Measurements from ENCODE around the gene EMSY. TPM values are rescaled to one million over a fixed set of nuclear protein-coding genes. Genes with fewer than 3 reads are reported as not detected.

The EMSY gene
- total and polyA plus RNA-seq, 2 of the 8 experiments (the other 6 are each of a cell fraction or from before 2014, with no cell fraction given) = 29.6 to 34.6 TPM

DNA sequence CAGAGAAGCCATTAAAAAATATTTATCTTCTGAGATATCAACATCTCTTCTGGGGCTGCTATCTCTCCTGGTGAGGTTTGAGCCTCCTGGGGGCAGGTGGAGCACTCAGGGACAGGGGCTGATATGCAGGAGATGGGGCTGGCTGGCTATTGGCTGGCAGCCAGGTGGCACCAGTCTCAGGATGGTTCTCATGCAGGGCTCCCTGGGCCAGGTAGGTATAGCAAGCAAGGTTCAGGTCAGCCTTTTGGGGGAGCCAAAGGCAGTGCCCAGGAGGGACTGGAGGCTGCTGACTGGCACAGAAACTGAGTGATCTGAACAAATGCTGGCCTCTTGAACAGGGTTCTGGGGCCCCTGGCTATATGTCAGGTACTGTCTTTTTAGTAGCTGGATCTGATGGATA is 29.7 kb upstream of the EMSY start:
- H2BK12ac ChIP-seq (ENCODE audit: low read depth, low read length) = no peak overlapping the region
- ChIA-PET CTCF (ENCODE audit: partially characterized antibody) (interaction anchor here (0.6 to 1.5 kb wide), 6 partner anchors 9 to 110 kb away, joined by 3 to 5 read pairs (median 4); no protein-coding TSS in a partner anchor), POLR2A (ENCODE audit: partially characterized antibody) (no interaction called here)

More for the DNA sequence above, 29.7 kb upstream of the EMSY start:
- no peak overlapping the region for H2BK5ac ChIP-seq (ENCODE audit: low read depth, low read length)
- no peaks in the 10 kb centered on the region for H3K79me2 ChIP-seq (ENCODE audit: control insufficient read depth in 1 of 2, insufficient read depth in 2 of 2, low read length in 2 of 2)
- H3K4me3 ChIP-seq (ENCODE audit: extremely low read depth in 1 of 4, insufficient read depth in 2 of 4, low read depth in 3 of 4, low read length in 4 of 4) = no peak overlapping the region
- no peak overlapping the region for H4K5ac ChIP-seq (ENCODE audit: insufficient read length, low read depth, low read length)
- H3K4me2 ChIP-seq (ENCODE audit: insufficient read depth in 1 of 2, low read depth in 2 of 2, low read length in 2 of 2) = no peak overlapping the region
- no peaks in the 10 kb centered on the region for H3K4me1 ChIP-seq (replicated peaks in 1 of 4; ENCODE audit: control insufficient read depth in 3 of 4, insufficient read depth in 4 of 4, low read length in 3 of 4)
- H3K9me3 ChIP-seq (ENCODE audit: insufficient read depth in 2 of 2, low read depth in 1 of 2, low read length in 1 of 2) = peaks cover 0 to 2% of the 10 kb centered on the region in 2 experiments; a peak in 1 of 4 replicates
- TF ChIP-seq RAD21 (IDR thresholded peaks at IDR 0.05 in 1 of 2, conservative IDR thresholded peaks at IDR 0.05 in 1 of 2; ENCODE audit: low read depth in 2 of 2, low read length in 2 of 2) (peak; percentile 65 to 75), YY1 (IDR thresholded peaks at IDR 0.05; ENCODE audit: low read depth, low read length) (0 out of 2 replicates have a peak, but pooled peaks have one; percentile 26), EGR1 (IDR thresholded peaks at IDR 0.05; ENCODE audit: borderline replicate concordance, low read depth, low read length) (no peak), SIRT6 (IDR thresholded peaks at IDR 0.05; ENCODE audit: low read length) (no peak), EZH2 (IDR thresholded peaks at IDR 0.05; ENCODE audit: low read depth, low read length, severe bottlenecking) (no peak)
- TF ChIP-seq, protein P1, sequence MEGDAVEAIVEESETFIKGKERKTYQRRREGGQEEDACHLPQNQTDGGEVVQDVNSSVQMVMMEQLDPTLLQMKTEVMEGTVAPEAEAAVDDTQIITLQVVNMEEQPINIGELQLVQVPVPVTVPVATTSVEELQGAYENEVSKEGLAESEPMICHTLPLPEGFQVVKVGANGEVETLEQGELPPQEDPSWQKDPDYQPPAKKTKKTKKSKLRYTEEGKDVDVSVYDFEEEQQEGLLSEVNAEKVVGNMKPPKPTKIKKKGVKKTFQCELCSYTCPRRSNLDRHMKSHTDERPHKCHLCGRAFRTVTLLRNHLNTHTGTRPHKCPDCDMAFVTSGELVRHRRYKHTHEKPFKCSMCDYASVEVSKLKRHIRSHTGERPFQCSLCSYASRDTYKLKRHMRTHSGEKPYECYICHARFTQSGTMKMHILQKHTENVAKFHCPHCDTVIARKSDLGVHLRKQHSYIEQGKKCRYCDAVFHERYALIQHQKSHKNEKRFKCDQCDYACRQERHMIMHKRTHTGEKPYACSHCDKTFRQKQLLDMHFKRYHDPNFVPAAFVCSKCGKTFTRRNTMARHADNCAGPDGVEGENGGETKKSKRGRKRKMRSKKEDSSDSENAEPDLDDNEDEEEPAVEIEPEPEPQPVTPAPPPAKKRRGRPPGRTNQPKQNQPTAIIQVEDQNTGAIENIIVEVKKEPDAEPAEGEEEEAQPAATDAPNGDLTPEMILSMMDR (IDR thresholded peaks at IDR 0.05; ENCODE audit: control extremely low read depth in 1 of 3, insufficient read depth in 1 of 3, low read depth in 1 of 3, low read length in 3 of 3) = peak; percentile 68 to 70 (median 69)
- no peak overlapping the region for H3K4ac ChIP-seq (replicated peaks; ENCODE audit: insufficient read length, low read depth, low read length)
- H2BK15ac ChIP-seq (ENCODE audit: low read length) = no peak overlapping the region
- H3K36me3 ChIP-seq (ENCODE audit: control insufficient read depth in 2 of 4, insufficient read depth in 4 of 4, low read length in 3 of 4) = no peaks in the 10 kb centered on the region
- no peak overlapping the region for H3K23ac ChIP-seq (ENCODE audit: insufficient read length)
- H2AFZ ChIP-seq (ENCODE audit: low read length) = no peak overlapping the region
- no peaks in the 10 kb centered on the region for H3K23me2 ChIP-seq (ENCODE audit: low read depth, low read length)
- H4K8ac ChIP-seq (ENCODE audit: extremely low read depth, insufficient read depth, low read length) = no peak overlapping the region
- no peak overlapping the region for H3K56ac ChIP-seq (replicated peaks; ENCODE audit: insufficient read length, low read depth, low read length)
- H3K14ac ChIP-seq (ENCODE audit: insufficient read length) = no peak overlapping the region
- H2BK20ac ChIP-seq (ENCODE audit: low read length) = no peak overlapping the region
- no peak overlapping the region for H3K27ac ChIP-seq (ENCODE audit: low read depth, low read length)
- FAIRE-seq = no peak
- no peaks in the 10 kb centered on the region; a peak in 2 of 7 replicates for H3K27me3 ChIP-seq (replicated peaks in 1 of 4; ENCODE audit: control insufficient read depth in 3 of 4, extremely low read depth in 1 of 4, insufficient read depth in 3 of 4, low read length in 3 of 4)
- no peaks in the 10 kb centered on the region for H3K79me1 ChIP-seq (ENCODE audit: low read depth, low read length)
- no peak overlapping the region for H3K18ac ChIP-seq (ENCODE audit: extremely low read depth, low read length)
- no peak overlapping the region for H2BK120ac ChIP-seq (replicated peaks; ENCODE audit: low read depth, low read length)
- no peak overlapping the region for H4K91ac ChIP-seq (replicated peaks; ENCODE audit: insufficient read length, low read length)
- H2AK5ac ChIP-seq (ENCODE audit: low read depth, low read length) = no peak overlapping the region
- peak; percentile 29 to 54 for DNase-seq (ENCODE audit: low read depth in 1 of 2, low spot score in 2 of 2)
- no peaks in the 10 kb centered on the region for H4K20me1 ChIP-seq (replicated peaks in 1 of 2; ENCODE audit: control insufficient read depth in 1 of 2, insufficient read depth in 2 of 2, low read length in 2 of 2)
- no peak overlapping the region for H3K9ac ChIP-seq (replicated peaks in 1 of 4; ENCODE audit: extremely low read depth in 1 of 4, low read depth in 3 of 4, low read length in 3 of 4)
